HEK293 (cell line): Measurements from ENCODE around the gene SQSTM1.

Experiments
- CTCF ChIA-PET: fragments of 350-600 bp; formaldehyde crosslinking; extraction: SDS; loops from one replicate; lab custom pipeline; 2021; ENCODE audit warnings: antibody characterized with exemption; lab: Yijun Ruan, JAX
- POLR2A ChIA-PET: fragments of 300-600 bp; formaldehyde crosslinking; extraction: SDS; loops from one replicate; lab custom pipeline; 2020; ENCODE audit warnings: antibody characterized with exemption, inconsistent platforms; lab: Yijun Ruan, JAX
- H3K27ac ChIP-seq: fragments of 200-500 bp; sonication (Bioruptor generic); 2 replicates; pipeline ENCODE4 v1.5.1; 2014; ENCODE audit warnings: low read depth, low read length, control low read depth, inconsistent platforms; ENCODE audit errors: extremely low read depth
- H3K36me3 ChIP-seq, 2 experiments: fragments of 200-500 bp in 1 of 2; sonication (Bioruptor generic) in 1 of 2; 1 replicate in 1 of 2; 2 replicates in 1 of 2; pipeline ENCODE4 v1.5.1; 2014 to 2017; ENCODE audit warnings: inconsistent platforms in 2 of 2, low read length in 2 of 2; ENCODE audit not compliant: control insufficient read depth in 2 of 2, insufficient read depth in 1 of 2
- H3K4me1 ChIP-seq: fragments of 200-500 bp; sonication (Bioruptor generic); 2 replicates; pipeline ENCODE4 v1.5.1; 2014; ENCODE audit warnings: mild to moderate bottlenecking, low read length, inconsistent platforms; ENCODE audit not compliant: control insufficient read depth, insufficient read depth
- H3K4me3 ChIP-seq: 2 replicates; pipeline ENCODE4 v1.5.1; 2011; ENCODE audit warnings: low read depth, mild to moderate bottlenecking, control low read depth, low read length, moderate library complexity
- H3K9me3 ChIP-seq: fragments of 200-500 bp; sonication (Bioruptor generic); 2 replicates; pipeline ENCODE4 v1.5.1; 2014; ENCODE audit warnings: low read depth, low read length, inconsistent platforms; ENCODE audit not compliant: control insufficient read depth, insufficient read depth
- ATF2 ChIP-seq: fragments of 450-650 bp; formaldehyde crosslinking; IDR thresholded peaks from 2 replicates; pipeline ENCODE4 v1.5.1; 2016; ENCODE audit warnings: missing biosample characterization, missing genetic modification characterization, low read depth
- GFI1B ChIP-seq: fragments of 450-650 bp; formaldehyde crosslinking; IDR thresholded peaks from 2 replicates; pipeline ENCODE4 v1.5.1; 2016; ENCODE audit warnings: missing biosample characterization, missing genetic modification characterization
- IKZF3 ChIP-seq: fragments of 450-650 bp; IDR thresholded peaks from 2 replicates; pipeline ENCODE4 v1.5.0; 2018; ENCODE audit warnings: missing biosample characterization, mild to moderate bottlenecking, missing genetic modification characterization, moderate library complexity
- SP7 ChIP-seq: fragments of 450-650 bp; formaldehyde crosslinking; IDR thresholded peaks from 2 replicates; pipeline ENCODE4 v1.5.1; 2016; ENCODE audit warnings: missing biosample characterization, missing genetic modification characterization
- ZFP37 ChIP-seq: fragments of 450-650 bp; formaldehyde crosslinking; IDR thresholded peaks from 2 replicates; pipeline ENCODE4 v1.5.1; 2016; ENCODE audit warnings: missing biosample characterization, missing genetic modification characterization
- ZNF121 ChIP-seq: fragments of 450-650 bp; formaldehyde crosslinking; IDR thresholded peaks from 2 replicates; pipeline ENCODE4 v1.5.1; 2016; ENCODE audit warnings: missing biosample characterization, missing genetic modification characterization
- ZNF157 ChIP-seq: fragments of 450-650 bp; formaldehyde crosslinking; IDR thresholded peaks from 2 replicates; pipeline ENCODE4 v1.5.1; 2016; ENCODE audit warnings: missing biosample characterization, missing genetic modification characterization
- ZNF223 ChIP-seq: fragments of 450-650 bp; formaldehyde crosslinking; IDR thresholded peaks from 2 replicates; pipeline ENCODE4 v1.5.1; 2016; ENCODE audit warnings: missing biosample characterization, missing genetic modification characterization
- ZNF239 ChIP-seq: fragments of 450-650 bp; formaldehyde crosslinking; IDR thresholded peaks from 2 replicates; pipeline ENCODE4 v1.5.1; 2016; ENCODE audit warnings: missing biosample characterization, missing genetic modification characterization
- ZNF280C ChIP-seq: fragments of 450-650 bp; formaldehyde crosslinking; IDR thresholded peaks from 2 replicates; pipeline ENCODE4 v1.5.1; 2016; ENCODE audit warnings: missing biosample characterization, missing genetic modification characterization
- ZNF398 ChIP-seq: fragments of 450-650 bp; formaldehyde crosslinking; IDR thresholded peaks from 2 replicates; pipeline ENCODE4 v1.5.1; 2017; ENCODE audit warnings: missing biosample characterization, missing genetic modification characterization
- ZNF426 ChIP-seq: fragments of 450-650 bp; formaldehyde crosslinking; IDR thresholded peaks from 2 replicates; pipeline ENCODE4 v1.5.1; 2017; ENCODE audit warnings: missing biosample characterization, missing genetic modification characterization, mild to moderate bottlenecking, inconsistent platforms, moderate library complexity
- ZNF548 ChIP-seq: fragments of 450-650 bp; formaldehyde crosslinking; IDR thresholded peaks from 2 replicates; pipeline ENCODE4 v1.5.1; 2016; ENCODE audit warnings: missing biosample characterization, missing genetic modification characterization
- ZNF555 ChIP-seq: fragments of 450-650 bp; formaldehyde crosslinking; conservative IDR thresholded peaks from 2 replicates; pipeline ENCODE4 v1.5.1; 2017; ENCODE audit warnings: missing biosample characterization, mild to moderate bottlenecking, missing genetic modification characterization, inconsistent platforms
- ZNF560 ChIP-seq: fragments of 450-650 bp; formaldehyde crosslinking; IDR thresholded peaks from 2 replicates; pipeline ENCODE4 v1.5.1; 2017; ENCODE audit warnings: missing biosample characterization, missing genetic modification characterization, borderline replicate concordance
- ZNF777 ChIP-seq: fragments of 450-650 bp; formaldehyde crosslinking; IDR thresholded peaks from 2 replicates; pipeline ENCODE4 v1.5.1; 2017; ENCODE audit warnings: missing biosample characterization, missing genetic modification characterization, borderline replicate concordance
- ZNF837 ChIP-seq: fragments of 450-650 bp; formaldehyde crosslinking; IDR thresholded peaks from 2 replicates; pipeline ENCODE4 v1.5.1; 2016; ENCODE audit warnings: missing biosample characterization, missing genetic modification characterization
- ZXDB ChIP-seq: fragments of 450-650 bp; formaldehyde crosslinking; IDR thresholded peaks from 2 replicates; pipeline ENCODE4 v1.5.1; 2016; ENCODE audit warnings: missing biosample characterization, missing genetic modification characterization
- TF ChIP-seq, protein P1 (sequence below): fragments of 450-650 bp; formaldehyde crosslinking; IDR thresholded peaks from 2 replicates; pipeline ENCODE4 v1.5.1; 2016; ENCODE audit warnings: missing biosample characterization, missing genetic modification characterization, borderline replicate concordance
- TF ChIP-seq, protein P2 (sequence below): fragments of 450-650 bp; formaldehyde crosslinking; IDR thresholded peaks from 2 replicates; pipeline ENCODE4 v1.5.1; 2016; ENCODE audit warnings: missing biosample characterization, missing genetic modification characterization
- TF ChIP-seq, protein P3 (sequence below): fragments of 450-650 bp; formaldehyde crosslinking; IDR thresholded peaks from 2 replicates; pipeline ENCODE4 v1.5.1; 2016; ENCODE audit warnings: missing biosample characterization, missing genetic modification characterization
- TF ChIP-seq, protein P4 (sequence below): fragments of 450-650 bp; formaldehyde crosslinking; conservative IDR thresholded peaks from 2 replicates; pipeline ENCODE4 v1.5.1; 2016; ENCODE audit warnings: low read depth, missing biosample characterization, missing genetic modification characterization

SQSTM1 gene

GRCh38 chr5:179820483-179821297 lies at the start of gene SQSTM1:
SQSTM1 (plus strand) TSS chr5:179820905; CDS start chr5:179820937, 32 bp downstream.
- H3K27ac ChIP-seq, result peak within 1 kb of the TSS; percentile 92
- H3K4me1 ChIP-seq, result peaks cover 19% of the 10 kb centered on the region
- H3K9me3 ChIP-seq, result no peaks in the 10 kb centered on the region
- CTCF ChIA-PET, result no interaction called here
- POLR2A ChIA-PET, result interaction anchor here (0.6 to 1.7 kb wide), 14 partner anchors 10 to 194 kb away, joined by 3 to 28 read pairs (median 4); partner anchors contain the start of genes LTC4S, MAML1, MGAT4B and MRNIP
- peak within 1 kb of the TSS; percentile 83 for H3K4me3 ChIP-seq
- H3K36me3 ChIP-seq, result peaks cover 5 to 41% of the 10 kb centered on the region in 2 experiments; a peak in 2 of 3 replicates
- TF ChIP-seq ZNF280C (tag by site-specific recombination), result no peak
- TF ChIP-seq SP7 (tag by site-specific recombination), result peak; percentile 82
- TF ChIP-seq, protein P1, sequence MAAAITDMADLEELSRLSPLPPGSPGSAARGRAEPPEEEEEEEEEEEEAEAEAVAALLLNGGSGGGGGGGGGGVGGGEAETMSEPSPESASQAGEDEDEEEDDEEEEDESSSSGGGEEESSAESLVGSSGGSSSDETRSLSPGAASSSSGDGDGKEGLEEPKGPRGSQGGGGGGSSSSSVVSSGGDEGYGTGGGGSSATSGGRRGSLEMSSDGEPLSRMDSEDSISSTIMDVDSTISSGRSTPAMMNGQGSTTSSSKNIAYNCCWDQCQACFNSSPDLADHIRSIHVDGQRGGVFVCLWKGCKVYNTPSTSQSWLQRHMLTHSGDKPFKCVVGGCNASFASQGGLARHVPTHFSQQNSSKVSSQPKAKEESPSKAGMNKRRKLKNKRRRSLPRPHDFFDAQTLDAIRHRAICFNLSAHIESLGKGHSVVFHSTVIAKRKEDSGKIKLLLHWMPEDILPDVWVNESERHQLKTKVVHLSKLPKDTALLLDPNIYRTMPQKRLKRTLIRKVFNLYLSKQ (tag by site-specific recombination), result no peak
- no peak for TF ChIP-seq ZNF157 (tag by site-specific recombination)
- TF ChIP-seq, protein P2, sequence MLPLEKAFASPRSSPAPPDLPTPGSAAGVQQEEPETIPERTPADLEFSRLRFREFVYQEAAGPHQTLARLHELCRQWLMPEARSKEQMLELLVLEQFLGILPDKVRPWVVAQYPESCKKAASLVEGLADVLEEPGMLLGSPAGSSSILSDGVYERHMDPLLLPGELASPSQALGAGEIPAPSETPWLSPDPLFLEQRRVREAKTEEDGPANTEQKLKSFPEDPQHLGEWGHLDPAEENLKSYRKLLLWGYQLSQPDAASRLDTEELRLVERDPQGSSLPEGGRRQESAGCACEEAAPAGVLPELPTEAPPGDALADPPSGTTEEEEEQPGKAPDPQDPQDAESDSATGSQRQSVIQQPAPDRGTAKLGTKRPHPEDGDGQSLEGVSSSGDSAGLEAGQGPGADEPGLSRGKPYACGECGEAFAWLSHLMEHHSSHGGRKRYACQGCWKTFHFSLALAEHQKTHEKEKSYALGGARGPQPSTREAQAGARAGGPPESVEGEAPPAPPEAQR (tag by site-specific recombination), result no peak
- TF ChIP-seq, protein P3, sequence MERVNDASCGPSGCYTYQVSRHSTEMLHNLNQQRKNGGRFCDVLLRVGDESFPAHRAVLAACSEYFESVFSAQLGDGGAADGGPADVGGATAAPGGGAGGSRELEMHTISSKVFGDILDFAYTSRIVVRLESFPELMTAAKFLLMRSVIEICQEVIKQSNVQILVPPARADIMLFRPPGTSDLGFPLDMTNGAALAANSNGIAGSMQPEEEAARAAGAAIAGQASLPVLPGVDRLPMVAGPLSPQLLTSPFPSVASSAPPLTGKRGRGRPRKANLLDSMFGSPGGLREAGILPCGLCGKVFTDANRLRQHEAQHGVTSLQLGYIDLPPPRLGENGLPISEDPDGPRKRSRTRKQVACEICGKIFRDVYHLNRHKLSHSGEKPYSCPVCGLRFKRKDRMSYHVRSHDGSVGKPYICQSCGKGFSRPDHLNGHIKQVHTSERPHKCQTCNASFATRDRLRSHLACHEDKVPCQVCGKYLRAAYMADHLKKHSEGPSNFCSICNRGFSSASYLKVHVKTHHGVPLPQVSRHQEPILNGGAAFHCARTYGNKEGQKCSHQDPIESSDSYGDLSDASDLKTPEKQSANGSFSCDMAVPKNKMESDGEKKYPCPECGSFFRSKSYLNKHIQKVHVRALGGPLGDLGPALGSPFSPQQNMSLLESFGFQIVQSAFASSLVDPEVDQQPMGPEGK (tag by site-specific recombination), result peak; percentile 99
- TF ChIP-seq ZNF548 (tag by site-specific recombination), result no peak
- TF ChIP-seq GFI1B (tag by site-specific recombination), result no peak
- TF ChIP-seq ZNF555 (tag by site-specific recombination), result no peak
- TF ChIP-seq ATF2 (tag by site-specific recombination), result no peak
- TF ChIP-seq ZNF560 (tag by site-specific recombination), result no peak
- TF ChIP-seq ZNF837 (tag by site-specific recombination), result no peak
- TF ChIP-seq IKZF3 (tag by site-specific recombination), result no peak
- TF ChIP-seq ZNF398 (tag by site-specific recombination), result peak; percentile 73; the same call in 1 of the 2 replicates
- TF ChIP-seq ZNF777 (tag by site-specific recombination), result peak; percentile 29; the same call in 1 of the 2 replicates
- TF ChIP-seq ZNF426, result no peak
- TF ChIP-seq ZNF121 (tag by site-specific recombination), result no peak
- peak; percentile 83; the same call in 1 of the 2 replicates for TF ChIP-seq ZFP37
- no peak for TF ChIP-seq ZNF223
- TF ChIP-seq, protein P4, sequence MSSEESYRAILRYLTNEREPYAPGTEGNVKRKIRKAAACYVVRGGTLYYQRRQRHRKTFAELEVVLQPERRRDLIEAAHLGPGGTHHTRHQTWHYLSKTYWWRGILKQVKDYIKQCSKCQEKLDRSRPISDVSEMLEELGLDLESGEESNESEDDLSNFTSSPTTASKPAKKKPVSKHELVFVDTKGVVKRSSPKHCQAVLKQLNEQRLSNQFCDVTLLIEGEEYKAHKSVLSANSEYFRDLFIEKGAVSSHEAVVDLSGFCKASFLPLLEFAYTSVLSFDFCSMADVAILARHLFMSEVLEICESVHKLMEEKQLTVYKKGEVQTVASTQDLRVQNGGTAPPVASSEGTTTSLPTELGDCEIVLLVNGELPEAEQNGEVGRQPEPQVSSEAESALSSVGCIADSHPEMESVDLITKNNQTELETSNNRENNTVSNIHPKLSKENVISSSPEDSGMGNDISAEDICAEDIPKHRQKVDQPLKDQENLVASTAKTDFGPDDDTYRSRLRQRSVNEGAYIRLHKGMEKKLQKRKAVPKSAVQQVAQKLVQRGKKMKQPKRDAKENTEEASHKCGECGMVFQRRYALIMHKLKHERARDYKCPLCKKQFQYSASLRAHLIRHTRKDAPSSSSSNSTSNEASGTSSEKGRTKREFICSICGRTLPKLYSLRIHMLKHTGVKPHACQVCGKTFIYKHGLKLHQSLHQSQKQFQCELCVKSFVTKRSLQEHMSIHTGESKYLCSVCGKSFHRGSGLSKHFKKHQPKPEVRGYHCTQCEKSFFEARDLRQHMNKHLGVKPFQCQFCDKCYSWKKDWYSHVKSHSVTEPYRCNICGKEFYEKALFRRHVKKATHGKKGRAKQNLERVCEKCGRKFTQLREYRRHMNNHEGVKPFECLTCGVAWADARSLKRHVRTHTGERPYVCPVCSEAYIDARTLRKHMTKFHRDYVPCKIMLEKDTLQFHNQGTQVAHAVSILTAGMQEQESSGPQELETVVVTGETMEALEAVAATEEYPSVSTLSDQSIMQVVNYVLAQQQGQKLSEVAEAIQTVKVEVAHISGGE (tag by site-specific recombination), result no peak
- TF ChIP-seq ZNF239 (tag by site-specific recombination), result no peak
- peak; percentile 90 for TF ChIP-seq ZXDB (tag by site-specific recombination)
